Adrenal gland (tissue), 12 donors: Measurements from ENCODE around the gene RAI2. TPM values are rescaled to one million over a fixed set of nuclear protein-coding genes. Genes with fewer than 3 reads are reported as not detected.

Source experiments
- DNase-seq, 7 donors: peaks; one replicate each; pipeline ENCODE4 v3.0.0-alpha.2; 2019 to 2020
- H3K27ac ChIP-seq, 5 donors: fragments of 200-600 bp; sonication (generic) in 4 of 5; 1 replicate in 3 of 5; 2 replicates in 2 of 5; pipeline versions ENCODE4 v1.5.1 to v1.8.0; 2016 to 2020; ENCODE audit warnings: mild to moderate bottlenecking in 1 of 5
- H3K27me3 ChIP-seq: fragments of 200-600 bp; 2 replicates; pipeline ENCODE4 v1.8.0; 2021
- H3K36me3 ChIP-seq, 2 donors: fragments of 200-600 bp; replicated peaks in 1 of 2; 1 replicate in 1 of 2; 2 replicates in 1 of 2; pipeline versions ENCODE4 v1.5.1 to v1.8.0; 2018 to 2022
- H3K4me1 ChIP-seq, 2 donors: fragments of 200-600 bp; replicated peaks in 1 of 2; 1 replicate in 1 of 2; 2 replicates in 1 of 2; pipeline versions ENCODE4 v1.5.1 to v1.8.0; 2018 to 2021
- H3K4me3 ChIP-seq, 4 donors: fragments of 200-600 bp; sonication (generic) in 3 of 4; one replicate each; pipeline ENCODE4 v1.5.1; 2016 to 2018
- H3K9me3 ChIP-seq, 3 donors: fragments of 200-600 bp; sonication (generic) in 1 of 3; replicated peaks in 1 of 3; 1 replicate in 2 of 3; 2 replicates in 1 of 3; pipeline versions ENCODE4 v1.5.1 to v1.8.0; 2016 to 2021
- POLR2A ChIP-seq, 2 donors: fragments of 450-650 bp; IDR thresholded peaks; one replicate each; pipeline ENCODE4 v1.6.1; 2017; ENCODE audit warnings: antibody characterized with exemption in 2 of 2, mild to moderate bottlenecking in 2 of 2, moderate library complexity in 1 of 2
- WGBS, 4 donors: extraction: QIAGEN DNeasy Blood & Tissue Kit in 2 of 4; methylation state at CpG; one replicate each; pipeline versions ENCODE4 v1.1.5 to v1.1.7; 2013 to 2017; 5-methylcytosine and 5-hydroxymethylcytosine counted together
- intact Hi-C, 2 donors: fragments of 100-400 bp; cut with DNase I; formaldehyde crosslinking; loops; one replicate each; pipeline versions ENCODE4 v1.14.1 to v1.15.0; 2022 to 2023
- polyA plus RNA-seq, 3 donors: library from polyadenylated mRNA; stranded (reverse); fragments of 200-250 nt in 2 of 3; fragments of 350-450 nt in 1 of 3; fragmentation: Illumina TruSeq in 1 of 3; extraction: RNeasy Lipid Tissue Mini Kit (QIAGEN cat#74804) in 1 of 3; gene quantifications; one replicate each; pipeline ENCODE4 v1.2.3, GENCODE V29; 2013 to 2014
- total RNA-seq, 9 donors: library from RNA; depleted of rRNA in 4 of 9; stranded (reverse); fragments of >200 nt in 4 of 9; fragments of 120-200 nt in 1 of 9; fragmentation: NEBNext Ultra II Directional in 1 of 9; extraction: Animal tissue kit (Norgen Biotek cat#: 25700) in 1 of 9; gene quantifications; one replicate each; pipeline versions ENCODE4 v1.1.0 to v1.2.4, GENCODE V29; 2013 to 2023
- TF ChIP-seq, protein P1 (sequence below), 6 experiments: fragments of 450-650 bp in 4 of 6; fragments of 200-600 bp in 2 of 6; sonication (generic) in 1 of 6; IDR thresholded peaks; 1 replicate in 5 of 6; 2 replicates in 1 of 6; pipeline versions ENCODE4 v1.5.1 to v1.8.0; 2016 to 2021; ENCODE audit warnings: antibody characterized with exemption in 6 of 6, mild to moderate bottlenecking in 2 of 6, moderate library complexity in 1 of 6
- donor health status: healthy with polysubstance abuse.
- donor health status: Bipolar disorder and iron deficiency.
- donor health status: DM: yes; HTN: yes; CAD: no.
- donor health status: DM: no; HTN: no; CAD: no.
- donor health status: DM: no; HTN: no; CAD: no.
- donor health status: DM: yes; HTN: yes; CAD: no.

The RAI2 gene
- total and polyA plus RNA-seq, 12 donors: 0.39 to 26.9 (median 15.0) TPM

GRCh38 chrX:17824980-17825379 lies 36.1 kb downstream of the RAI2 start:
- Histone ChIP-seq H3K36me3 (no peaks in the 10 kb centered on the region), H3K9me3 (no peaks in the 10 kb centered on the region), H3K27ac (no peak overlapping the region), H3K4me3 (no peak overlapping the region), H3K4me1 (peaks cover 4 to 7% of the 10 kb centered on the region in 2 donors), H3K27me3 (no peaks in the 10 kb centered on the region)
- no peak for DNase-seq
- 14 to 71% (median 43%) methylated on average over 4 of the region's 4 CpGs for WGBS, 4 donors
- intact Hi-C loops: no loop called here
- TF ChIP-seq, protein P1, sequence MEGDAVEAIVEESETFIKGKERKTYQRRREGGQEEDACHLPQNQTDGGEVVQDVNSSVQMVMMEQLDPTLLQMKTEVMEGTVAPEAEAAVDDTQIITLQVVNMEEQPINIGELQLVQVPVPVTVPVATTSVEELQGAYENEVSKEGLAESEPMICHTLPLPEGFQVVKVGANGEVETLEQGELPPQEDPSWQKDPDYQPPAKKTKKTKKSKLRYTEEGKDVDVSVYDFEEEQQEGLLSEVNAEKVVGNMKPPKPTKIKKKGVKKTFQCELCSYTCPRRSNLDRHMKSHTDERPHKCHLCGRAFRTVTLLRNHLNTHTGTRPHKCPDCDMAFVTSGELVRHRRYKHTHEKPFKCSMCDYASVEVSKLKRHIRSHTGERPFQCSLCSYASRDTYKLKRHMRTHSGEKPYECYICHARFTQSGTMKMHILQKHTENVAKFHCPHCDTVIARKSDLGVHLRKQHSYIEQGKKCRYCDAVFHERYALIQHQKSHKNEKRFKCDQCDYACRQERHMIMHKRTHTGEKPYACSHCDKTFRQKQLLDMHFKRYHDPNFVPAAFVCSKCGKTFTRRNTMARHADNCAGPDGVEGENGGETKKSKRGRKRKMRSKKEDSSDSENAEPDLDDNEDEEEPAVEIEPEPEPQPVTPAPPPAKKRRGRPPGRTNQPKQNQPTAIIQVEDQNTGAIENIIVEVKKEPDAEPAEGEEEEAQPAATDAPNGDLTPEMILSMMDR (IDR thresholded peaks at IDR 0.05): no peak
- no peak for TF ChIP-seq POLR2A (IDR thresholded peaks at IDR 0.05)

DNA sequence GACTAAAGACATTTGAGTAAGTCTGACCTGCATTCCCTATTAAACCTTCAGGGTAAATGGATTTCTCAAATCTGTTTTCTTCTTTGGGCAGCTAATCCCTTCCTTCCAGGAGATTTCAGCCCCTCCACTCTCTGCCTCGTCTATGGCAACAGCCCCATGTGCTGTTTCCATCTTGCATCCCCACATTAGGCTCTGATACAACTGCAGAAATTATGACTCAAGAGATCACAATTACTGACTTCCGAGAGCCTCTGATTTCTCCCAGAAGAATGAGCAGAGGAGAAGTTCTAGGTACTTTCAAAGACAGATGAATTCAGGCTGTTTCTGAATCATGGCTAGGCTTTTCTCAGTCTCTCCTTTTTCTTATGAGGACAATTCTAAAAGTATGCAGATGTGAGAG lies 38.7 kb downstream of the RAI2 start:
- Histone ChIP-seq H3K27ac (no peak overlapping the region), H3K36me3 (no peaks in the 10 kb centered on the region)
- DNase-seq: no peak

GRCh38 chrX:17820100-17820499 lies 41.0 kb downstream of the RAI2 start:
- Histone ChIP-seq H3K4me1 (peaks cover 0 to 3% of the 10 kb centered on the region in 2 donors), H3K27me3 (no peaks in the 10 kb centered on the region)

More for the DNA sequence above, 38.7 kb downstream of the RAI2 start:
- no peak overlapping the region for H3K4me3 ChIP-seq
- 63 to 86% (median 77%) methylated on average over 2 of the region's 2 CpGs for WGBS, 4 donors
- intact Hi-C loops: no loop called here
- H3K27me3 ChIP-seq: no peaks in the 10 kb centered on the region
- peaks cover 0 to 3% of the 10 kb centered on the region in 2 donors for H3K4me1 ChIP-seq
- no peak for TF ChIP-seq POLR2A (IDR thresholded peaks at IDR 0.05)
- TF ChIP-seq, protein P1 (IDR thresholded peaks at IDR 0.05): no peak
- H3K9me3 ChIP-seq: no peaks in the 10 kb centered on the region

DNA sequence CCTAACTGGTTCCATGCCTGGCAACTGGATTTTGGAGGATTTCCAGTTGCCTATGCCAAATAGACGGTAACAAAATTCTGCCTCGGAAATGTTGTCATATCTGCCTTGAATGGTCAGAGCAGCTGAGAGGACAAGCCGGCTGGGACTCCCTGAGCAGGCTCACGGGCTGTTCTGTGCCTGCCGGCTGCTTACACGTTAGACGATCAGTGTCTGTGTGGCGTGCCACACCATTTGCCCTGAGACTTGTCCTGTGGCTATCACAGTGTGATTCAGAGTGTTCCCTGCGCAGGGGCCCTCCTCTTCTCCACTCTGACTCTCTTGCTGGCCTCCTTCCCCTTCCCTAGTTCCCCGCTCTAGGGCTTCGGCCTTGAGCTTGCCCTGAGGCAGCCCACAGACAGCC lies 42.4 kb downstream of the RAI2 start:
- peak; percentile 28 to 72 (median 57) for DNase-seq
- no peaks in the 10 kb centered on the region for H3K9me3 ChIP-seq
- 35 to 66% (median 58%) methylated on average over 6 to 11 of the region's 11 CpGs for WGBS, 4 donors
- no peak overlapping the region for H3K4me3 ChIP-seq
- peak in 1 of 2 donors; percentile 41 for TF ChIP-seq POLR2A (IDR thresholded peaks at IDR 0.05)
- TF ChIP-seq, protein P1 (IDR thresholded peaks at IDR 0.05): no peak
- intact Hi-C loops: no loop called here
- H3K27ac ChIP-seq: peak overlapping the region in 3 of 5 donors; percentile 33 to 70 (median 36)
- no peaks in the 10 kb centered on the region for H3K27me3 ChIP-seq
- no peaks in the 10 kb centered on the region for H3K36me3 ChIP-seq
- peaks cover 0 to 3% of the 10 kb centered on the region in 2 donors for H3K4me1 ChIP-seq

More at GRCh38 chrX:17820100-17820499, 41.0 kb downstream of the RAI2 start:
- no peaks in the 10 kb centered on the region for H3K36me3 ChIP-seq
- TF ChIP-seq POLR2A (IDR thresholded peaks at IDR 0.05): no peak
- TF ChIP-seq, protein P1 (IDR thresholded peaks at IDR 0.05): no peak
- no peak overlapping the region for H3K27ac ChIP-seq
- H3K4me3 ChIP-seq: no peak overlapping the region
- intact Hi-C loops: no loop called here
- DNase-seq: no peak
- 34 to 56% (median 41%) methylated on average over 3 of the region's 3 CpGs for WGBS, 4 donors
- H3K9me3 ChIP-seq: no peaks in the 10 kb centered on the region
